GM23338 (cell line): ENCODE data around the gene CLSTN2. TPM values are rescaled to one million over a fixed set of nuclear protein-coding genes. Genes with fewer than 3 reads are reported as not detected.

Experiments used
- ATAC-seq: fragments of 200-7000 bp; cut with Tn5 transposase; 3 replicates; pipeline ENCODE4 v1.9.1; 2020
- DNase-seq: peaks from one replicate; pipeline ENCODE4 v3.0.0-alpha.2; 2015; ENCODE audit warnings: low spot score
- H2AFZ ChIP-seq: fragments of 200-600 bp; sonication (generic); 2 replicates; pipeline ENCODE4 v1.8.0; 2016; ENCODE audit warnings: antibody characterized with exemption, mild to moderate bottlenecking, moderate library complexity
- H3F3A ChIP-seq: fragments of 200-600 bp; sonication (generic); replicated peaks from 2 replicates; pipeline ENCODE4 v1.8.0; 2017; ENCODE audit warnings: antibody characterized with exemption, mixed run types, low read depth
- H3K27ac ChIP-seq: fragments of 200-600 bp; sonication (generic); 2 replicates; pipeline ENCODE4 v1.6.1; 2016; ENCODE audit warnings: low read depth
- H3K27me3 ChIP-seq: fragments of 200-600 bp; sonication (generic); 2 replicates; pipeline ENCODE4 v1.8.0; 2016; ENCODE audit warnings: mild to moderate bottlenecking, mixed run types, moderate library complexity; ENCODE audit not compliant: insufficient read depth
- H3K36me3 ChIP-seq: fragments of 200-600 bp; sonication (generic); 2 replicates; pipeline ENCODE4 v1.8.0; 2016; ENCODE audit warnings: mild to moderate bottlenecking; ENCODE audit not compliant: insufficient read depth
- H3K4me1 ChIP-seq: fragments of 200-600 bp; sonication (generic); 2 replicates; pipeline ENCODE4 v1.8.0; 2016; ENCODE audit warnings: mild to moderate bottlenecking, moderate library complexity; ENCODE audit not compliant: insufficient read depth
- H3K4me2 ChIP-seq: fragments of 200-600 bp; sonication (generic); 2 replicates; pipeline ENCODE4 v1.7.1; 2017; ENCODE audit warnings: mixed run types
- H3K4me3 ChIP-seq: fragments of 200-600 bp; sonication (generic); 2 replicates; pipeline ENCODE4 v1.6.1; 2016; ENCODE audit warnings: mixed run types
- H3K79me2 ChIP-seq: fragments of 200-600 bp; sonication (generic); replicated peaks from 2 replicates; pipeline ENCODE4 v1.8.0; 2017; ENCODE audit warnings: mild to moderate bottlenecking; ENCODE audit not compliant: insufficient read depth
- H3K9me2 ChIP-seq: fragments of 200-600 bp; sonication (generic); 2 replicates; pipeline ENCODE4 v1.8.0; 2017; ENCODE audit not compliant: insufficient read depth
- H4K20me1 ChIP-seq: fragments of 200-600 bp; sonication (generic); replicated peaks from 2 replicates; pipeline ENCODE4 v1.8.0; 2017; ENCODE audit warnings: mild to moderate bottlenecking; ENCODE audit not compliant: insufficient read depth
- H3K27ac Mint-ChIP-seq: 2 replicates; pipeline ENCODE4 v1.8.0; 2020; ENCODE audit warnings: inconsistent platforms, mild to moderate bottlenecking, moderate library complexity, mixed read lengths
- H3K27me3 Mint-ChIP-seq: 3 replicates; pipeline ENCODE4 v1.8.0; 2022; ENCODE audit warnings: low read depth, mild to moderate bottlenecking, moderate library complexity, mixed read lengths, inconsistent platforms; ENCODE audit not compliant: insufficient read depth, poor library complexity
- H3K36me3 Mint-ChIP-seq: 3 replicates; pipeline ENCODE4 v1.8.0; 2021; ENCODE audit warnings: low read depth, mild to moderate bottlenecking, inconsistent platforms, moderate library complexity, mixed read lengths
- H3K4me1 Mint-ChIP-seq: 3 replicates; pipeline ENCODE4 v1.8.0; 2020; ENCODE audit warnings: mild to moderate bottlenecking, inconsistent platforms, mixed read lengths
- H3K4me3 Mint-ChIP-seq: 3 replicates; pipeline ENCODE4 v1.8.0; 2021; ENCODE audit warnings: moderate library complexity, mild to moderate bottlenecking, inconsistent platforms, mixed read lengths
- H3K9me3 Mint-ChIP-seq: 3 replicates; pipeline ENCODE4 v1.8.0; 2020; ENCODE audit warnings: moderate library complexity, mild to moderate bottlenecking, inconsistent platforms, mixed read lengths
- CREB1 ChIP-seq: fragments of 250-450 bp; sonication (Bioruptor Pico); IDR thresholded peaks from 2 replicates; pipeline ENCODE4 v1.5.0; 2020; ENCODE audit warnings: low read depth, mild to moderate bottlenecking, moderate library complexity
- CTCF ChIP-seq, 2 experiments: fragments of 200-600 bp in 1 of 2; sonication (generic) in 1 of 2; conservative IDR thresholded peaks; 2 replicates each; pipeline versions ENCODE4 v1.5.1 to v1.6.1; 2016 to 2017; ENCODE audit warnings: antibody characterized with exemption in 2 of 2, low read depth in 2 of 2, mild to moderate bottlenecking in 2 of 2, moderate library complexity in 1 of 2
- ETS1 ChIP-seq: IDR thresholded peaks from 2 replicates; pipeline ENCODE4 v1.6.1; 2016; ENCODE audit warnings: antibody characterized with exemption
- EZH2 ChIP-seq: fragments of 200-600 bp; sonication (generic); IDR thresholded peaks from one replicate; pipeline ENCODE4 v1.8.0; 2017; ENCODE audit warnings: antibody characterized with exemption, mild to moderate bottlenecking, low read depth; ENCODE audit not compliant: unreplicated experiment
- EZH2phosphoT487 ChIP-seq: fragments of 200-600 bp; sonication (generic); IDR thresholded peaks from one replicate; pipeline ENCODE4 v1.8.1; 2018; ENCODE audit warnings: antibody characterized with exemption; ENCODE audit not compliant: unreplicated experiment
- JUNB ChIP-seq: IDR thresholded peaks from one replicate; pipeline ENCODE4 v1.6.1; 2016; ENCODE audit warnings: antibody characterized with exemption; ENCODE audit not compliant: unreplicated experiment
- NANOG ChIP-seq: IDR thresholded peaks from 2 replicates; pipeline ENCODE4 v1.6.1; 2016; ENCODE audit warnings: antibody characterized with exemption, borderline replicate concordance
- POLR2AphosphoS5 ChIP-seq: IDR thresholded peaks from 2 replicates; pipeline ENCODE4 v1.6.1; 2016; ENCODE audit warnings: antibody characterized with exemption, low read depth
- STAT1 ChIP-seq: IDR thresholded peaks from one replicate; pipeline ENCODE4 v1.6.1; 2016; ENCODE audit warnings: antibody characterized with exemption; ENCODE audit not compliant: unreplicated experiment
- ZNF114 ChIP-seq: fragments of 250-450 bp; sonication (Bioruptor Pico); IDR thresholded peaks from 2 replicates; pipeline ENCODE4 v1.5.0; 2020; ENCODE audit warnings: mild to moderate bottlenecking, moderate library complexity
- ZNF331 ChIP-seq: fragments of 250-450 bp; sonication (Bioruptor Pico); IDR thresholded peaks from 2 replicates; pipeline ENCODE4 v1.5.0; 2020; ENCODE audit warnings: low read depth, mild to moderate bottlenecking, moderate library complexity
- ZNF462 ChIP-seq: fragments of 250-450 bp; sonication (Bioruptor Pico); IDR thresholded peaks from 2 replicates; pipeline ENCODE4 v1.5.0; 2020; ENCODE audit warnings: mild to moderate bottlenecking, moderate library complexity
- polyA plus RNA-seq: library from polyadenylated mRNA; unstranded; fragments of >200 nt; fragmentation: Nextera tagmentation; extraction: Ambion mirVana; gene quantifications from 2 replicates; pipeline ENCODE4 v1.2.1, GENCODE V29; 2016
- total RNA-seq: library from RNA; depleted of rRNA; stranded (reverse); fragments of >200 nt; shearing (Covaris generic); gene quantifications from 2 replicates; pipeline ENCODE4 v1.2.3, GENCODE V29; 2014

Gene CLSTN2
- total and polyA plus RNA-seq, 2 experiments from 2014 or later, result 0.11 to 0.83 TPM

GRCh38 chr3:140347151-140347550, 412.2 kb downstream of the CLSTN2 start:
- Histone ChIP-seq H3K4me2 (no peak overlapping the region), H2AFZ (no peak overlapping the region), H3K79me2 (no peaks in the 10 kb centered on the region), H4K20me1 (no peaks in the 10 kb centered on the region), H3K9me2 (peaks cover 39% of the 10 kb centered on the region), H3K4me3 (no peak overlapping the region), H3K4me1 (peaks cover 15% of the 10 kb centered on the region), H3K36me3 (no peaks in the 10 kb centered on the region), H3K27me3 (no peaks in the 10 kb centered on the region), H3F3A (0 out of 2 replicates have a peak, but pooled peaks cover 6% of the 10 kb centered on the region), H3K27ac (no peak overlapping the region)
- Mint-ChIP-seq H3K36me3 (no peaks in the 10 kb centered on the region; the same call in 2 of the 3 replicates), H3K4me3 (no peak overlapping the region), H3K4me1 (peaks cover 27% of the 10 kb centered on the region), H3K27me3 (no peaks in the 10 kb centered on the region), H3K27ac (no peak overlapping the region), H3K9me3 (peaks cover 3% of the 10 kb centered on the region; the same call in 1 of the 3 replicates)
- TF ChIP-seq ZNF114 (CRISPR knock-in tag), result no peak
- DNase-seq (no peak), ATAC-seq (no peak)

DNA sequence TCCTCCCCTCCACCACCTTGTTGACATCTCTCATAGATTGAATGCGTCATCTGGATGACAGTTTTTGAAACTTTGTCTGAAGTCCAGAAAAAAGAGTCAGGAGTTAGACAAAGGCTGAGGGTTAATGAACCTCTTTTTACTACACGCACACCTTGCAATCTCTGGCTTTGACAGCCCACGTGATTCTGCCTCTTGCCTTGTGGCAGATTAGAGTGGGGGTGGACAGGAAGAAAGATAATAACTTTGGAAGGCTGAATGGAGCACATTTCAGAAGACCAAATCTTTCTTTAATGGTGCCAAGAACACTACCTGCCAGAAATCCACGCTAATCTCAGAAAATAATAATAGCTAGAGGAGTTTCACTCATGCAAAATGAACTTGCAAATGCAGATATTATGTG, 415.0 kb downstream of the CLSTN2 start:
- DNase-seq, result no peak
- Histone ChIP-seq H3K27ac (no peak overlapping the region), H3K36me3 (no peaks in the 10 kb centered on the region), H3K4me2 (no peak overlapping the region), H3K4me1 (peaks cover 17% of the 10 kb centered on the region), H3K4me3 (no peak overlapping the region), H2AFZ (no peak overlapping the region), H3K9me2 (peaks cover 29% of the 10 kb centered on the region; the same call in 1 of the 2 replicates), H4K20me1 (no peaks in the 10 kb centered on the region), H3K27me3 (no peaks in the 10 kb centered on the region), H3K79me2 (no peaks in the 10 kb centered on the region), H3F3A (no peaks in the 10 kb centered on the region)
- Mint-ChIP-seq H3K27me3 (no peaks in the 10 kb centered on the region), H3K36me3 (no peaks in the 10 kb centered on the region), H3K9me3 (peaks cover 3% of the 10 kb centered on the region; the same call in 1 of the 3 replicates), H3K27ac (no peak overlapping the region), H3K4me3 (no peak overlapping the region), H3K4me1 (peaks cover 21% of the 10 kb centered on the region)
- TF ChIP-seq ZNF462 (no peak), EZH2 (no peak), CREB1 (CRISPR knock-in tag) (no peak), STAT1 (no peak), ETS1 (no peak), ZNF114 (CRISPR knock-in tag) (no peak), ZNF331 (CRISPR knock-in tag) (no peak), CTCF (conservative IDR thresholded peaks at IDR 0.05; ENCODE audit: low read depth in 2 of 2) (no peak), POLR2AphosphoS5 (no peak), NANOG (no peak), JUNB (no peak), EZH2phosphoT487 (no peak)
- ATAC-seq, result no peak
